ENCODE results near the gene PTGES2.

DNA sequence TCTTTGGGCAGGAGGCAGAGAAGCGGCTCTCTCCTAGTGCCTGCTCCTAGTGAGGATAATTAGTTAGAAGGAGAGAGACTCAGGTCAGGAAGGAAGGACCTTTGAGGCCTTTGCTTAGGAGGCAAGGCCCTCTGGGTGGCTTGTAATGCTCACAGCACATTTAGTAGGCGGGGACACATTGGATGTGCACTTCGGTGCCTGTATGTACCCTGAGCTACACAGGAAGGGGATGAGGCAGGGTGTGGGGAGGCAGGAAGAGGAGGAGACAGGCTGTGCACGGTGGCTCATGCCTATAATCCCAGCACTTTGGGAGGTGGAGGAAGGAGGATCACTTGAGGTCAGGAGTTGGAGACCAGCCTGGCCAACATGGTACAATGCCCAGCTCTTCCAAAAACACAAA is 14.5 kb upstream of the PTGES2 start:
- TF ChIP-seq, protein P1, sequence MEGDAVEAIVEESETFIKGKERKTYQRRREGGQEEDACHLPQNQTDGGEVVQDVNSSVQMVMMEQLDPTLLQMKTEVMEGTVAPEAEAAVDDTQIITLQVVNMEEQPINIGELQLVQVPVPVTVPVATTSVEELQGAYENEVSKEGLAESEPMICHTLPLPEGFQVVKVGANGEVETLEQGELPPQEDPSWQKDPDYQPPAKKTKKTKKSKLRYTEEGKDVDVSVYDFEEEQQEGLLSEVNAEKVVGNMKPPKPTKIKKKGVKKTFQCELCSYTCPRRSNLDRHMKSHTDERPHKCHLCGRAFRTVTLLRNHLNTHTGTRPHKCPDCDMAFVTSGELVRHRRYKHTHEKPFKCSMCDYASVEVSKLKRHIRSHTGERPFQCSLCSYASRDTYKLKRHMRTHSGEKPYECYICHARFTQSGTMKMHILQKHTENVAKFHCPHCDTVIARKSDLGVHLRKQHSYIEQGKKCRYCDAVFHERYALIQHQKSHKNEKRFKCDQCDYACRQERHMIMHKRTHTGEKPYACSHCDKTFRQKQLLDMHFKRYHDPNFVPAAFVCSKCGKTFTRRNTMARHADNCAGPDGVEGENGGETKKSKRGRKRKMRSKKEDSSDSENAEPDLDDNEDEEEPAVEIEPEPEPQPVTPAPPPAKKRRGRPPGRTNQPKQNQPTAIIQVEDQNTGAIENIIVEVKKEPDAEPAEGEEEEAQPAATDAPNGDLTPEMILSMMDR (IDR thresholded peaks at IDR 0.05), result no peak
- TF ChIP-seq POLR2A (IDR thresholded peaks at IDR 0.05), result no peak
